NCI-H226 (cell line): ENCODE measurements around the gene KRTAP1-4.
"Not testable (repeated sequence)": the region's sequence is repeated elsewhere in the genome, so short reads cannot be mapped to it uniquely, and the experiment has no call there.

Source experiments
- DNase-seq: peaks from one replicate; pipeline ENCODE4 v3.0.0-alpha.2; 2015

The KRTAP1-4 gene

GRCh38 chr17:41002814-41003213 lies 27.2 kb downstream of the KRTAP1-4 start:
- DNase-seq = peak; percentile 34

DNA sequence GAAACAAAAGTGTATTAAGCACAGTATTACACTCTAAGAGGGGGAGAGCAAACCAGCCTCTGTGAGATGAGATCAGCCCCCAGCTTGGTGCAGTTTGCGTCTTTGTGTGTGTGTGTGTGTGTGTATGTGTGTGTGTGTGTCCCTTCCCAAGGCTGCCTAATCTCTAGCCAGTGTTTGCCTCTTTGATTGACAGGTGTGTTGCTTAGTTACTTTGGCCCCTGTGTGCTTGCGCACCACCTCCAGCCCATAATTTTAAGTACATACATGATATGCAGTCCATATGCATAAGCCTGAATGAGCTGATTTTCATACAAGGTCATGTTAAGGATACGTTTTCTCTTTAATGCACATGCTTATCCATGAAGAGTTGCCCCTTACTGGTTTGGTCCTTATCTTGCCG lies 28.2 kb downstream of the KRTAP1-4 start:
- no peak for DNase-seq

DNA sequence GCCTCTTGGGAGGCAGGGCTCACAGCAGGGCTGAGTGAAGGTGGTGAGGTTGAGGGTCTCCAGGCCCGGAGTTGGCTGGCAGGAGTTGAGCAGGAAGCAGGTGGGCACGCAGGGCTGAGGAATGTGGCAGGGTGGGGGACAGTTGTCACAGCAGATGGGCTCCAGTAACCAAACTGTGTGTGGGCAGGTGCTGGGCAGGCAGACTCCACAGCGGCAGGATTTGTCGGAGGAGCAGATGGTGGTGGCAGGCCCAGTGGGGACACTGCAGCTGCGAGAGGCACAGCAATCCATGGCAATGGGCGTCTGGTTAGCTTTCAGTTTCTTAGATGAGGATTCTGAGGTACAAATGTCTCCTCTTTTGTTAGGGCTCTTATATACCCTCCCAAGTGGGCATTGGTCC lies 30.4 kb downstream of the KRTAP1-4 start, which contains the start of gene KRTAP3-2:
TSS of gene KRTAP3-2 (minus strand) at position 344 of the 400 bp plus-strand sequence. CDS start at position 291, 53 bp downstream.
- DNase-seq = not testable (repeated sequence)

DNA sequence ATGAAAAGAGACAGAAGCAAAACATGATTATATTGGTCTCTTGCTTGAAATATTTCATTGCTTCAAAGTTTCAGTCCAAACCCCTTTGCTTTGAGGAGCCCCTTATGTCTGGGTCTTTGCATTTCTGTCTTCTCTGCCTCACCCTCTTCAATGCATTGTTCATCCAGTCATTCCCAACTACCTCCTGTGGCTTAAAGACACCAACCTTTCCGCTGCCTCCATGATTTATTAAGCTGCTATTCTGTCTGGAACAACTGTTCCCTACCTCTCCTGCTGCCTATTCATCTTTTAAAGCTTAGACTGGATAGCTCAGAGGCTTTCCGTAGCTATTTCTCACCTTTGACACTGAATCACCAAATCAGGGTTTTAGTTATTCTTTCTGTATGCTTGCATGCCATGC lies 32.6 kb downstream of the KRTAP1-4 start:
- no peak for DNase-seq

DNA sequence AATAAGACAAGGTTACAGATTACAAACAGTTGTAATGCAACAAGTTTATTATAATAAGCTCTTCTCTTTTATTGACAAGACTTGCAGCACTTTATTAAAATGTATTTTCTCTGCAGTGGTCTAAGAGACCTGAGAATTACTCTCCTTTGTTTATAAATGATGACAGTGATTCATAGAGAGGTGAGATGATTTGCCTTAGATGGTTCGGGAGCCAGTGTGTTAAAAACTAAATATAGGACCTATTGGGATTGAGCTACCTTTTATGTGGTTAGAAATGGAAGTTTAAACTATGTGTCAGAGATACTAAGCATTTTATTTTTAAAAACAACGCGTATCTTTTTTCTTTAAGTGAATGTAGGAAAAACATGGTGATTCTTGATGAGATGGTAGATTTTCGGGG lies 33.2 kb downstream of the KRTAP1-4 start:
- no peak for DNase-seq

DNA sequence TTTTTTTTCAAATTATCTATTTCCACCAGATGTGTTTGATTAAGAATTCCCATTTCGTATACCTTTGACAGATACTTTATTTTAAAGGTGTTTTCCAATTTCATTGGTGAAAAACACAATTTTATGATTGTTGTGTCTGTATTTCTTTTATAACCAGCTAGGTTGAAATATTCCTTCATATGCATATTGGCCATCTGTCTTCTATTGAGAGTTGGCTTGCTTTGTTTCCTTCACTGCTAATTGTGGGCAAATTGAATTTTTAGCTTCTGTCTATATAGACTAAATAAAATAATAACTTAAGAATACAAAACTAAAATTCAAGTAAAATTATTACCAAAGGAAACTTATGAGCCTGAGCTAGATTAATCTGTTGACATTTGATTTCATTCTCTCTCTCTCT lies 34.9 kb downstream of the KRTAP1-4 start:
- DNase-seq = no peak

GRCh38 chr17:40993839-40994238 lies 36.2 kb downstream of the KRTAP1-4 start, which contains the start of gene KRTAP3-3:
Gene KRTAP3-3, minus strand, starts transcription at chr17:40994164. Its CDS starts 67 bp downstream, at chr17:40994097.
- DNase-seq = no peak

DNA sequence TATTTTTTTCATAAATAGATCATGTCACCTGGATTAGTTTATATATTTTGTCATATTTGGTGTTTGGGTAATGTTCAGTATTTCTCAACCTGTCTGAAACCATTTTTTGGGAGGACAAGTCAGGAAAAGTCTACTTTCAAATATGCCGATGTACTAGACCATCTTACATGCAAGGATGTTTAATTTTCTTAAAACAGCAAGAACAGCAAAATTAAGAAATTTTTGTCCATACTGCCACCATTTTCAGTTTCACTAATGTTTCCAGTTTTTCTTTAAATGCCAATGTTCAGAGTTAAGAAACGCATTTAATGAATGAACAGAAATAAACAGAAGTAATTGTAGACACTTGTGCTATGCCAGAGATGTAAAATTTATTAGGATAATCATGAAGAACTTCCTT lies 36.9 kb downstream of the KRTAP1-4 start:
- no peak for DNase-seq

- no peak for DNase-seq
Measured at GRCh38 chr17:40992666-40993065, 37.3 kb downstream of the KRTAP1-4 start.

- DNase-seq = no peak
Measured at GRCh38 chr17:40986920-40987319, 43.1 kb downstream of the KRTAP1-4 start.

DNA sequence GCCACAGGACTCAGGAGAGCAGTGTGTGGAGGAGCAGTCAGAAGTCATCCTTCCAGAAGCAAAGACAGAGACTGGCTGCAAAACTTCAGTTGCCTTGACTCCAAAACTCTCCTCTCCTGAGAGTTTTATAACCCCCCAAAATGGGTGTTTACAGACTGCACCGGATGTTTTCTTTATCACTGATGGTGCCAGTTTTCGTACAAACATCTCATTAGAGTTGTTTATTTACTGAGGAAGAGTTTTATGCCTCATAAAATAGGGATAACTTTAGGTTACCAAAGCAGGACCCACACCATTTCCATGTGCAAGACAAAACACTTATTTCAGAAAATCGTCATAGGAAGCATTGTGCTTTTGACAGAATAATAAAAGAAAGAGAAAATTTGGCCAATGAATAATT lies 45.8 kb downstream of the KRTAP1-4 start, which contains the start of gene KRT40:
TSS of gene KRT40 (minus strand) at position 101 of the 400 bp plus-strand sequence. CDS start at position 48, 53 bp downstream.
- no peak for DNase-seq

- DNase-seq = no peak
Measured at GRCh38 chr17:40981115-40981514, 48.9 kb downstream of the KRTAP1-4 start.

- DNase-seq = no peak
Measured at GRCh38 chr17:40980596-40980995, 49.4 kb downstream of the KRTAP1-4 start.

- no peak for DNase-seq
Measured at GRCh38 chr17:40980117-40980516, 49.9 kb downstream of the KRTAP1-4 start.
